ENCODE data around the gene FOSB. TPM values are rescaled to one million over a fixed set of nuclear protein-coding genes. Genes with fewer than 3 reads are reported as not detected.

The FOSB gene
- total RNA-seq, 4 donors from 2014 or later = 0.60 to 4.9 (median 1.8) TPM

DNA sequence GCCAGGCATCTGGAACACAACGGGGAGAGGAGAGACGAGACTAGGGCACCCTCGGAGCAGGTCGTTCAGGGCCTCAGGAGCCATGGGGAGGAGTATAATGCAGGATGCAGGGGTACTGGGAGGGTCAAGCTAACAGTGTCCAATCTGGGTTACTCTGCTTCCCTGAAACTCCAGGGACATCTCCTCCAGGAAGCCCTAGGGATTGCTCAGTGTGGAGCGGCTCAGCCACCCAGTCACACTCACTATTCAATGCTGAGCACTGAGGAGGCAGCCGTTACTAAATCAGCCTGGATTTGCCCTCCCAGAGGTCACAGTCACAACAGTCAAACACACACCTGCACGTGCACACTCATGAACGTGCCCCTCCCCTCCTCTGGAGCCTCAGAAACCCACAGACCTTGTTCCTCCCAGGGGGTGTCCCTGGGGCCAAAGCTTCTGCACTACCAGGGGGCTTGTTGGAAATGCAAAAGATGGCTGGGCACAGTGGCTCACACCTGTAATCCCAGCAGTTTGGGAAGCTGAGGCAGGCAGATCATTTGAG, 6.9 kb upstream of the FOSB start:
- Histone ChIP-seq H3K9me3 (no peaks in the 10 kb centered on the region), H3K27ac (no peak overlapping the region), H3K4me1 (peaks cover 0 to 7% (median 5%) of the 10 kb centered on the region in 4 donors), H3K4me3 (no peak overlapping the region), H3K36me3 (no peaks in the 10 kb centered on the region), H3K27me3 (peaks cover 0 to 10% of the 10 kb centered on the region in 2 donors)
- TF ChIP-seq, protein P1, sequence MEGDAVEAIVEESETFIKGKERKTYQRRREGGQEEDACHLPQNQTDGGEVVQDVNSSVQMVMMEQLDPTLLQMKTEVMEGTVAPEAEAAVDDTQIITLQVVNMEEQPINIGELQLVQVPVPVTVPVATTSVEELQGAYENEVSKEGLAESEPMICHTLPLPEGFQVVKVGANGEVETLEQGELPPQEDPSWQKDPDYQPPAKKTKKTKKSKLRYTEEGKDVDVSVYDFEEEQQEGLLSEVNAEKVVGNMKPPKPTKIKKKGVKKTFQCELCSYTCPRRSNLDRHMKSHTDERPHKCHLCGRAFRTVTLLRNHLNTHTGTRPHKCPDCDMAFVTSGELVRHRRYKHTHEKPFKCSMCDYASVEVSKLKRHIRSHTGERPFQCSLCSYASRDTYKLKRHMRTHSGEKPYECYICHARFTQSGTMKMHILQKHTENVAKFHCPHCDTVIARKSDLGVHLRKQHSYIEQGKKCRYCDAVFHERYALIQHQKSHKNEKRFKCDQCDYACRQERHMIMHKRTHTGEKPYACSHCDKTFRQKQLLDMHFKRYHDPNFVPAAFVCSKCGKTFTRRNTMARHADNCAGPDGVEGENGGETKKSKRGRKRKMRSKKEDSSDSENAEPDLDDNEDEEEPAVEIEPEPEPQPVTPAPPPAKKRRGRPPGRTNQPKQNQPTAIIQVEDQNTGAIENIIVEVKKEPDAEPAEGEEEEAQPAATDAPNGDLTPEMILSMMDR (IDR thresholded peaks at IDR 0.05) = no peak
- TF ChIP-seq EP300 (IDR thresholded peaks at IDR 0.05) = no peak
- TF ChIP-seq POLR2A (IDR thresholded peaks at IDR 0.05) = no peak
- no peak for DNase-seq (ENCODE audit: low spot score in 2 of 2)
- WGBS, 2 donors = 45 to 48% methylated on average over 8 of the region's 8 CpGs

DNA sequence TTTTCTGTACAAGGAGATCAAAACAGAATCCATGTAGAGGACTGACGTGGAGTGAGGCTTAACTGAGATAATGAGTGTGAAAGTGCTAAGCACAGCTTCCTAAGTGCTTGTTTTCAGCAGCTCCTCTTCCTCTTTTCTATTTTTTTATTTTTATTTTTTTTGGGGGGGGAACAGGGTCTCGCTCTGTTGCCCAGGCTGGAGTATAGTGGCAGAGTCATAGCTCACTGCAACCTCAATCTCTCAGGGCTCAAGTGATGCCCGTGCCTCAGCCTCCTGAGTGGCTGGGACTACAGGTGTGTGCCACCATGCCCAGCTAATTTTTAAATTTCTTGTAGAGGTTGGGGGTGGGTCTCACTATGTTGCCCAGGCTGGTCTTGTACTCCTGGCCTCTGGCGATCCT, 5.6 kb upstream of the FOSB start:
- Histone ChIP-seq H3K4me1 (peaks cover 0 to 5% (median 2%) of the 10 kb centered on the region in 4 donors), H3K9me3 (no peaks in the 10 kb centered on the region), H3K36me3 (no peaks in the 10 kb centered on the region), H3K27me3 (peaks cover 0 to 10% of the 10 kb centered on the region in 2 donors), H3K4me3 (no peak overlapping the region), H3K27ac (no peak overlapping the region)
- DNase-seq (ENCODE audit: low spot score in 2 of 2) = no peak
- TF ChIP-seq POLR2A (IDR thresholded peaks at IDR 0.05) = no peak
- TF ChIP-seq, protein P1 (IDR thresholded peaks at IDR 0.05) = no peak
- 64 to 69% methylated on average over 4 of the region's 4 CpGs for WGBS, 2 donors

DNA sequence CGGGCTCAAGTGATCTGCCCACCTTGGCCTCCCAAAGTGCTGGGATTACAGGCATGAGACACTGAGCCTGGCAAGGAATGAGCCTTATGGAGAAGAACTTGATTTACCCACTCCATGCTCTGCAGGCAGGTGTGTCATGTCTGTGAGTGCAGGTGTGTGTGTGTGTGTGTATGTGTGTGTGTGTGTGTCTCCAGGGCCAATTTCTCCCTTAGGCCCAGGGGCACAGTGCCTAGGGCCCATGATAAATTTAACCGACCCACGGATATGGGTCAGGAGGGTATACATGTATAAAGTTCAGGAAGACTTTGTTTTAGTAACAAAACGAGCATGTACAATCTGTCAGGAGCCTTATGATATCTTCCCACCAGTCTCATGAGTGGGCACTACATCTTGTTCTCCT, 4.6 kb upstream of the FOSB start:
- Histone ChIP-seq H3K9me3 (no peaks in the 10 kb centered on the region), H3K4me1 (peaks cover 0 to 11% (median 8%) of the 10 kb centered on the region in 4 donors), H3K36me3 (no peaks in the 10 kb centered on the region), H3K27ac (no peak overlapping the region), H3K27me3 (peaks cover 0 to 10% of the 10 kb centered on the region in 2 donors), H3K4me3 (no peak overlapping the region)
- WGBS, 2 donors = 75 to 78% methylated on average over 4 of the region's 4 CpGs
- TF ChIP-seq EP300 (IDR thresholded peaks at IDR 0.05) (no peak), POLR2A (IDR thresholded peaks at IDR 0.05) (no peak)
- TF ChIP-seq, protein P1 (IDR thresholded peaks at IDR 0.05) = no peak
- DNase-seq (ENCODE audit: low spot score in 2 of 2) = no peak

DNA sequence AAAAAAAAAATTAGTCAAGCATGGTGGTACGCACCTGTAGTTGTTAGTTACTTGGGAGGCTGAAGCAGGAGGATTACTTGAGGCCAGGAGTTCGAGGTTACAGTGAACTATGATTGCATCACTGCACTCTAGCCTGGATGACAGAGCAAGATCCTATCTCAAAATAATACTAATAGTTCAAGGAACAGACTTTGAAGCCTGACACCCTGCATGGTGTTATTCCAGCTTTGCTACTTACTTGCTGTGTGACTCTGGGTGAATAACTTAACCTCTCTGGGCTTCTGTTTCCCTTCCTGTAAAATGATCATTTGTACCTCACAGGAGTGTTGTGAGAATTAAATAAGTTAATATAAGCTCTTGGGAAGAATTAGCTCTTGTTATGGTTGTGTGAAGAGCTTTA, 3.5 kb upstream of the FOSB start:
- H3K36me3 ChIP-seq = no peaks in the 10 kb centered on the region
- H3K27me3 ChIP-seq = peaks cover 0 to 10% of the 10 kb centered on the region in 2 donors
- H3K4me1 ChIP-seq = peaks cover 0 to 20% (median 13%) of the 10 kb centered on the region in 4 donors
- no peak for DNase-seq (ENCODE audit: low spot score in 2 of 2)
- TF ChIP-seq, protein P1 (IDR thresholded peaks at IDR 0.05) = no peak
- TF ChIP-seq EP300 (IDR thresholded peaks at IDR 0.05) (no peak), POLR2A (IDR thresholded peaks at IDR 0.05) (no peak)
- WGBS, 2 donors = 89 to 98% methylated on average over 2 of the region's 2 CpGs
- H3K27ac ChIP-seq = no peak overlapping the region
- H3K4me3 ChIP-seq = no peak overlapping the region
- H3K9me3 ChIP-seq = no peaks in the 10 kb centered on the region

DNA sequence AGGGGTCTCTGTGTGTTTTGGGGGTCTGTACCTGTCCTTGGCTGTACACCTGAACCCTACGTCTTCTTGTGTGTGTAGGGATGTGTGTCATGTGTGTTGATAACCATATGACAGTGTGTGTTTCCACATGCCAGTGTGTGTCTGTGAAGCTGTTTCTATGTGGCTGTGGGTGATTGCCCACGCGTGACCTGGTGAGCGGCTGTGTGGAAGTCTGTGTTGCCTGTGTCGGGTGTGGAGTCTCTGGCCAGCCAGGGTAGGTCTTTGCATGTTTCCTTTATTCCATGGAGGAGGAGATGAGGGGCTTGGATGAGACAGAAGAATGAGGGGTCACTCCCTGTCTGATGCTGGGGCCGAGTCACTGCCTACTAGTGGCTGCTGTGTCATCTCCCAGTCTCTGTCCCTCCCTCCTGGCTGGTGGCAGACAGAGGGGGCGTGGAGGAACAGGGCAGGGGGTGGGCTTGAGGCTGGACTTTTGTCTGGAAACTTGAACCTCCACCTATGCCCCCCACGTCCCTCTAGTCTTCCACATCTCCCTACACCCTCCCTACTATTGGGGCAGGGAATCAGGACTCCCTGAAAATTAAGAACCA, 2.8 kb upstream of the FOSB start:
- Histone ChIP-seq H3K27ac (no peak overlapping the region), H3K27me3 (peaks cover 0 to 10% of the 10 kb centered on the region in 2 donors), H3K4me3 (no peak overlapping the region), H3K4me1 (peaks cover 0 to 23% (median 14%) of the 10 kb centered on the region in 4 donors), H3K9me3 (no peaks in the 10 kb centered on the region), H3K36me3 (no peaks in the 10 kb centered on the region)
- 25 to 59% methylated on average over 4 to 8 of the region's 8 CpGs for WGBS, 2 donors
- DNase-seq (ENCODE audit: low spot score in 2 of 2) = no peak
- TF ChIP-seq POLR2A (IDR thresholded peaks at IDR 0.05) = no peak
- TF ChIP-seq, protein P1 (IDR thresholded peaks at IDR 0.05) = no peak
- TF ChIP-seq EP300 (IDR thresholded peaks at IDR 0.05) = no peak

Measured in tibial nerve (tissue), 4 donors.